K562 (cell line): ENCODE measurements around the gene KRT28. TPM values are rescaled to one million over a fixed set of nuclear protein-coding genes. Genes with fewer than 3 reads are reported as not detected.
A peak's percentile ranks its signal among the peaks of the same experiment; 100 is the strongest.

Experiments used
- BCL6 ChIP-seq: fragments of 250-450 bp; sonication (Bioruptor Pico); IDR thresholded peaks from 2 replicates; pipeline ENCODE4 v1.4.0; 2020
- ELK1 ChIP-seq: sonication (generic); formaldehyde crosslinking; IDR thresholded peaks from 2 replicates; pipeline ENCODE4 v1.8.1; 2022; ENCODE audit warnings: missing genetic modification reagents
- FOSL1 ChIP-seq: fragments of 200-800 bp; sonication (Bioruptor generic); conservative IDR thresholded peaks from 2 replicates; pipeline ENCODE4 v1.6.1; 2016; ENCODE audit warnings: missing genetic modification characterization, missing compliant biosample characterization
- HDAC8 ChIP-seq: fragments of 450-650 bp; IDR thresholded peaks from 2 replicates; pipeline ENCODE4 v1.6.1; 2016; ENCODE audit warnings: mild to moderate bottlenecking, missing genetic modification characterization, moderate library complexity, missing compliant biosample characterization
- HNRNPLL ChIP-seq: fragments of 200-400 bp; formaldehyde crosslinking; IDR thresholded peaks from 2 replicates; pipeline ENCODE4 v1.6.1; 2017; ENCODE audit warnings: low read length, low read depth, mild to moderate bottlenecking; ENCODE audit not compliant: poor library complexity, severe bottlenecking
- ID3 ChIP-seq, 2 experiments: fragments of 250-450 bp in 1 of 2; fragments of 450-650 bp in 1 of 2; sonication (Bioruptor Pico) in 1 of 2; IDR thresholded peaks; 2 replicates each; pipeline versions ENCODE4 v1.6.1 to v1.8.0; 2016 to 2021; ENCODE audit warnings: mild to moderate bottlenecking in 2 of 2, moderate library complexity in 2 of 2, missing compliant biosample characterization in 1 of 2, missing genetic modification characterization in 1 of 2
- IRF1 ChIP-seq: sonication (generic); formaldehyde crosslinking; IDR thresholded peaks from 2 replicates; pipeline ENCODE4 v1.8.0; 2022; ENCODE audit warnings: missing genetic modification reagents, mild to moderate bottlenecking, borderline replicate concordance
- MLX ChIP-seq, 2 experiments: fragments of 450-650 bp in 1 of 2; sonication (generic) in 1 of 2; formaldehyde crosslinking; conservative IDR thresholded peaks; 2 replicates each; pipeline versions ENCODE4 v1.4.0 to v1.8.1; 2020 to 2022; ENCODE audit warnings: mild to moderate bottlenecking in 1 of 2, missing genetic modification reagents in 1 of 2
- PHF20 ChIP-seq: fragments of 450-650 bp; IDR thresholded peaks from 2 replicates; pipeline ENCODE4 v1.6.1; 2018; ENCODE audit not compliant: partially characterized antibody
- PREB ChIP-seq: sonication (generic); formaldehyde crosslinking; IDR thresholded peaks from 2 replicates; pipeline ENCODE4 v1.8.1; 2023; ENCODE audit warnings: mild to moderate bottlenecking, missing genetic modification reagents
- PURB ChIP-seq: sonication (generic); formaldehyde crosslinking; IDR thresholded peaks from 2 replicates; pipeline ENCODE4 v1.9.0; 2021; ENCODE audit warnings: low read depth, mild to moderate bottlenecking, missing genetic modification reagents
- RAD51 ChIP-seq: fragments of 450-650 bp; IDR thresholded peaks from 2 replicates; pipeline ENCODE4 v1.7.1; 2016; ENCODE audit warnings: low read depth, mild to moderate bottlenecking, borderline replicate concordance
- RBFOX2 ChIP-seq: fragments of 200-400 bp; formaldehyde crosslinking; IDR thresholded peaks from 2 replicates; pipeline ENCODE4 v1.6.1; 2017; ENCODE audit warnings: low read depth, mild to moderate bottlenecking, low read length, moderate library complexity
- RBM34 ChIP-seq: fragments of 200-400 bp; formaldehyde crosslinking; IDR thresholded peaks from 2 replicates; pipeline ENCODE4 v1.6.1; 2018; ENCODE audit warnings: low read length, borderline replicate concordance; ENCODE audit not compliant: insufficient read depth
- RCOR1 ChIP-seq, 2 experiments: IDR thresholded peaks; 2 replicates each; pipeline ENCODE4 v1.6.1; 2012; ENCODE audit warnings: low read depth in 2 of 2, low read length in 2 of 2, borderline replicate concordance in 1 of 2, improper control_type of control experiment in 1 of 2
- RUNX1 ChIP-seq: sonication (generic); IDR thresholded peaks from 2 replicates; pipeline ENCODE4 v1.6.1; 2016; ENCODE audit warnings: antibody characterized with exemption, low read depth
- SMARCB1 ChIP-seq: IDR thresholded peaks from 2 replicates; pipeline ENCODE4 v1.6.1; 2011; ENCODE audit warnings: improper control_type of control experiment, low read depth; ENCODE audit not compliant: insufficient read length
- SPI1 ChIP-seq: IDR thresholded peaks from 2 replicates; pipeline ENCODE4 v1.6.1; 2011; ENCODE audit warnings: low read depth, low read length, control low read depth, borderline replicate concordance
- SRSF1 ChIP-seq: fragments of 200-400 bp; formaldehyde crosslinking; IDR thresholded peaks from 2 replicates; pipeline ENCODE4 v1.6.1; 2017; ENCODE audit warnings: mild to moderate bottlenecking, low read depth, low read length, moderate library complexity
- THRA ChIP-seq: fragments of 450-650 bp; IDR thresholded peaks from 2 replicates; pipeline ENCODE4 v1.6.1; 2017; ENCODE audit warnings: mild to moderate bottlenecking, moderate library complexity
- ZKSCAN1 ChIP-seq: fragments of 150-350 bp; IDR thresholded peaks from 2 replicates; pipeline ENCODE4 v1.6.1; 2016; ENCODE audit warnings: low read depth, low read length
- ZNF134 ChIP-seq: fragments of 250-450 bp; sonication (Bioruptor Pico); conservative IDR thresholded peaks from 2 replicates; pipeline ENCODE4 v1.4.0; 2020
- ZNF785 ChIP-seq: fragments of 250-450 bp; sonication (Bioruptor Pico); IDR thresholded peaks from 2 replicates; pipeline ENCODE4 v1.4.0; 2020; ENCODE audit warnings: mild to moderate bottlenecking
- polyA plus RNA-seq, 8 experiments: library from polyadenylated mRNA; depleted of rRNA in 4 of 8; stranded (reverse) in 5 of 8; unstranded in 3 of 8; fragments of >200 nt; fragmentation: Nextera tagmentation in 2 of 8; fragmentation: Illumina TruSeq in 1 of 8; extraction: Ambion mirVana in 2 of 8; extraction: Trizol in 1 of 8; gene quantifications; 2 replicates each; pipeline versions ENCODE4 v1.2.1 to v1.2.3, GENCODE V29; 2011 to 2014; ENCODE audit warnings: inconsistent platforms in 1 of 8, missing spikeins in 1 of 8
- total RNA-seq, 7 experiments: library from RNA; depleted of rRNA in 6 of 7; stranded (reverse); fragments of >200 nt in 6 of 7; fragmentation: Illumina TruSeq in 2 of 7; extraction: Trizol in 2 of 7; gene quantifications; 2 replicates each; pipeline versions ENCODE4 v1.2.1 to v1.2.3, GENCODE V29; 2011 to 2021; ENCODE audit warnings: low replicate concordance in 1 of 7

The KRT28 gene
- total and polyA plus RNA-seq, 9 of the 15 experiments (the other 6 are each of a cell fraction or from before 2014, with no cell fraction given), result not detected

GRCh38 chr17:40803617-40804082 is 3.9 kb upstream of the KRT28 start (continued):
- TF ChIP-seq IRF1 (no peak), ID3 (CRISPR knock-in tag; IDR thresholded peaks at IDR 0.05) (no peak), ID3 (tag; IDR thresholded peaks at IDR 0.05) (no peak), HNRNPLL (no peak), MLX (CRISPR knock-in tag; conservative IDR thresholded peaks at IDR 0.05) (no peak), RBFOX2 (no peak), ZNF785 (CRISPR knock-in tag) (no peak), RAD51 (no peak), SMARCB1 (no peak), SPI1 (0 out of 2 replicates have a peak, but pooled peaks have one; percentile 13), PHF20 (no peak), THRA (no peak), PURB (CRISPR knock-in tag) (no peak), BCL6 (CRISPR knock-in tag) (no peak), FOSL1 (0 out of 2 replicates have a peak, but pooled peaks have one; percentile 23), RCOR1 (IDR thresholded peaks at IDR 0.05; ENCODE audit: borderline replicate concordance in 1 of 2, low read depth in 2 of 2, low read length in 2 of 2) (peak in 1 of 2 experiments; percentile 42; a peak in 2 of 4 replicates), SRSF1 (no peak), ELK1 (CRISPR knock-in tag) (no peak), ZNF134 (no peak), PREB (CRISPR knock-in tag) (peak; percentile 24; the same call in 1 of the 2 replicates), HDAC8 (tag) (no peak), RUNX1 (no peak), RBM34 (no peak), ZKSCAN1 (no peak)
